Lower leg skin (tissue), 3 donors: Measurements from ENCODE around the gene KBTBD7.

Experiments
- CTCF ChIP-seq, 3 donors: fragments of 450-650 bp; IDR thresholded peaks; one replicate each; pipeline ENCODE4 v1.5.1; 2016; ENCODE audit warnings: antibody characterized with exemption in 3 of 3, mild to moderate bottlenecking in 3 of 3, moderate library complexity in 2 of 3
- POLR2A ChIP-seq, 2 donors: fragments of 450-650 bp; IDR thresholded peaks; one replicate each; pipeline ENCODE4 v1.6.1; 2016 to 2017; ENCODE audit warnings: antibody characterized with exemption in 2 of 2, mild to moderate bottlenecking in 1 of 2, moderate library complexity in 1 of 2

- TF ChIP-seq CTCF (IDR thresholded peaks at IDR 0.05) (no peak), POLR2A (IDR thresholded peaks at IDR 0.05) (no peak)
Observed at GRCh38 chr13:41154042-41154441, 40.3 kb downstream of the KBTBD7 start.
